NCI-H187 (cell line): Measurements from ENCODE around the gene TMEM101.
"Not testable (repeated sequence)": the region's sequence is repeated elsewhere in the genome, so short reads cannot be mapped to it uniquely, and the experiment has no call there.

Experiments
- DNase-seq, 2 experiments: peaks; one replicate each; lab custom pipeline; 2025; lab: John Stamatoyannopoulos, UW

Gene TMEM101

GRCh38 chr17:43974382-43975266 is 40.1 kb downstream of the TMEM101 start:
- no peak for DNase-seq

- not testable (repeated sequence) for DNase-seq
These were observed 42.1 kb downstream of the TMEM101 start for GRCh38 chr17:43972444-43973212.

GRCh38 chr17:43971436-43971835 is 43.3 kb downstream of the TMEM101 start:
- not testable (repeated sequence) for DNase-seq

DNA sequence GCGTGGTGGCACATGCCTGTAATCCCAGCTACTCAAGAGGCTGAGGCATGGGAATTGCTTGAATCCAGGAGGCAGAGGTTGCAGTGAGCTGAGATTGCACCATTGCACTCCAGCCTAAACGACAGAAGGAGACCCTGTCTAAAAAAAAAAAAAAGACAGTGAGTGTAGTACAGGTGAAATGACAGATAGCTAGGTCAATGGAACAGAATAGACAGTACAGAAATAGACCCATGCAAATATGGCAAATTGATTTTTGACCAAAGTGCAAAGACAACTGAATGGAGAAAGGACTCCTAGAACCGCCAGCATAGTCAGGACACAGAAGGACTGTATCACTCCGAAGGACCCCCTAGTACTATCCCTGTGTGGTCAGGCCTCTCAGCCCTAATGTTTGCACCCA is 44.4 kb downstream of the TMEM101 start:
- no peak for DNase-seq

- DNase-seq = no peak
These were observed 47.4 kb downstream of the TMEM101 start for GRCh38 chr17:43967251-43967875.

GRCh38 chr17:43966276-43966675 is 48.5 kb downstream of the TMEM101 start:
- DNase-seq = no peak

GRCh38 chr17:43962479-43962878 is 52.3 kb downstream of the TMEM101 start:
- DNase-seq = no peak

GRCh38 chr17:43961954-43962353 is 52.8 kb downstream of the TMEM101 start:
- DNase-seq = no peak

DNA sequence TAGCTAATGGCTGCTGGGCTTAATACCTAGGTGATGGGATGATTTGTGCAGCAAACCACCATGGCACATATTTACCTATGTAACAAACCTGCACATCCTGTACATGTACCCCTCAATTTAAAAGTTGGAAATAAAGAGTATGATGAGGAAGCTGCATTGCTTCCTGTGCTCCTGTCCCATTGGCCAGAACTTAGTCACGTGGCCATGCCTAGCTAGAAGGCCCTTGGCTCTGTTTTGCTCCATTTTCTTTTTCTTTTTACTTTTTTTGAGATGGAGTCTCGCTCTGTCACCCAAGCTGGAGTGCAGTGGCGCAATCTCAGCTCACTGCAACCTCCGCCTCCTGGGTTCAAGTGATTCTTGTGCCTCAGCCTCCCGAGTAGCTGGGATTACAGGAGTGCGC is 53.5 kb downstream of the TMEM101 start:
- not testable (repeated sequence) for DNase-seq
